GM19324 (cell line): ENCODE measurements around the gene TMTC2.

Source experiments
- ATAC-seq: cut with Tn5 transposase; IDR thresholded peaks from one replicate; pipeline ENCODE4 v1.9.1; 2021; ENCODE audit warnings: mild to moderate bottlenecking, moderate library complexity; ENCODE audit not compliant: unreplicated experiment, low FRiP score

TMTC2 gene

GRCh38 chr12:82686168-82687020, at the start of gene TMTC2:
Gene TMTC2 (plus strand): TSS chr12:82686906.
- peak; percentile 88 for ATAC-seq

GRCh38 chr12:82638324-82638723, 48.4 kb upstream of the TMTC2 start:
- no peak for ATAC-seq

GRCh38 chr12:82644896-82645295, 41.8 kb upstream of the TMTC2 start:
- ATAC-seq = no peak

GRCh38 chr12:82645414-82645813, 41.3 kb upstream of the TMTC2 start:
- ATAC-seq = no peak

GRCh38 chr12:82647853-82648252, 38.9 kb upstream of the TMTC2 start:
- no peak for ATAC-seq

- peak; percentile 46 for ATAC-seq
Measured at GRCh38 chr12:82648259-82648909, 38.3 kb upstream of the TMTC2 start.

- peak; percentile 79 for ATAC-seq
Measured at GRCh38 chr12:82650627-82651337, 35.9 kb upstream of the TMTC2 start.

- ATAC-seq = no peak
Measured at GRCh38 chr12:82651489-82651888, 35.2 kb upstream of the TMTC2 start.

GRCh38 chr12:82652071-82652470, 34.6 kb upstream of the TMTC2 start:
- ATAC-seq = no peak

- no peak for ATAC-seq
Measured at GRCh38 chr12:82655751-82656150, 31.0 kb upstream of the TMTC2 start.

GRCh38 chr12:82659343-82660207, 27.1 kb upstream of the TMTC2 start:
- no peak for ATAC-seq

GRCh38 chr12:82660541-82661325, 26.0 kb upstream of the TMTC2 start:
- no peak for ATAC-seq

GRCh38 chr12:82663893-82664292, 22.8 kb upstream of the TMTC2 start:
- ATAC-seq = no peak

GRCh38 chr12:82665142-82665923, 21.4 kb upstream of the TMTC2 start:
- ATAC-seq = no peak

- no peak for ATAC-seq
Measured at GRCh38 chr12:82666830-82667229, 19.9 kb upstream of the TMTC2 start.

GRCh38 chr12:82671673-82672195, 15.0 kb upstream of the TMTC2 start:
- ATAC-seq = no peak

- ATAC-seq = no peak
Measured at GRCh38 chr12:82672811-82673495, 13.8 kb upstream of the TMTC2 start.

GRCh38 chr12:82673698-82674097, 13.0 kb upstream of the TMTC2 start:
- ATAC-seq = no peak
